K562 (cell line): Measurements from ENCODE around the gene VLDLR. TPM values are rescaled to one million over a fixed set of nuclear protein-coding genes. Genes with fewer than 3 reads are reported as not detected.

Experiments
- ATAC-seq: fragments of 200-7000 bp; cut with Tn5 transposase; 3 replicates; pipeline ENCODE4 v1.9.1; 2020; ENCODE audit warnings: moderate library complexity
- BruUV-seq: library from RNA; stranded (reverse); fragments of 400-500 nt; replicated peaks from 2 replicates; lab custom pipeline; 2021; lab: Mats Ljungman, UMichigan
- CTCF ChIA-PET: fragments of 300-600 bp; formaldehyde crosslinking; extraction: SDS; loops from one replicate; lab custom pipeline; 2021; ENCODE audit warnings: low intra/inter-chr PET ratio; lab: Yijun Ruan, JAX
- POLR2A ChIA-PET: fragments of 300-600, 350-650 bp; sonication (Branson Sonifier 250); formaldehyde crosslinking; extraction: SDS; loops from one replicate; lab custom pipeline; 2021; ENCODE audit warnings: antibody characterized with exemption, inconsistent platforms; lab: Yijun Ruan, JAX
- DNase-seq, 4 experiments: peaks; one replicate each; pipeline versions ENCODE4 v3.0.0 to v3.0.0-alpha.2; 2011 to 2018; ENCODE audit warnings: low spot score in 3 of 4, mixed read lengths in 3 of 4; ENCODE audit errors: extremely low read depth in 1 of 4
- FAIRE-seq: peaks from 2 replicates; lab custom pipeline; 2011; peaks lifted over from hg19 to GRCh38; lab: Jason Lieb, UNC
- H2AFZ ChIP-seq: 2 replicates; pipeline ENCODE4 v1.6.0; 2011; ENCODE audit warnings: low read depth, low read length, control low read depth, inconsistent platforms
- H3K27ac ChIP-seq: fragments of 200-600 bp; 3 replicates; pipeline ENCODE4 v1.8.0; 2011; ENCODE audit warnings: low read depth, mild to moderate bottlenecking, control low read depth, inconsistent platforms, low read length, moderate library complexity, mixed read lengths; ENCODE audit errors: extremely low read depth
- H3K27me3 ChIP-seq, 2 experiments: fragments of 300-600 bp in 1 of 2; 2 replicates in 1 of 2; 3 replicates in 1 of 2; pipeline versions ENCODE4 v1.6.0 to v1.8.0; 2011; ENCODE audit warnings: inconsistent platforms in 2 of 2, low read length in 2 of 2, mild to moderate bottlenecking in 1 of 2, mixed read lengths in 1 of 2, moderate library complexity in 1 of 2; ENCODE audit not compliant: control insufficient read depth in 2 of 2, insufficient read depth in 2 of 2
- H3K36me3 ChIP-seq: fragments of 300-600 bp; 3 replicates; pipeline ENCODE4 v1.8.0; 2011; ENCODE audit warnings: mild to moderate bottlenecking, low read length, inconsistent platforms; ENCODE audit not compliant: control insufficient read depth, insufficient read depth
- H3K4me1 ChIP-seq, 2 experiments: fragments of 200-600 bp in 1 of 2; replicated peaks in 1 of 2; 2 replicates in 1 of 2; 3 replicates in 1 of 2; pipeline versions ENCODE4 v1.5.1 to v1.8.0; 2011; ENCODE audit warnings: inconsistent platforms in 2 of 2, low read length in 2 of 2, mild to moderate bottlenecking in 1 of 2, mixed read lengths in 1 of 2, moderate library complexity in 1 of 2; ENCODE audit not compliant: control insufficient read depth in 2 of 2, insufficient read depth in 2 of 2
- H3K4me2 ChIP-seq: 2 replicates; pipeline ENCODE4 v1.6.1; 2011; ENCODE audit warnings: low read length, control low read depth, inconsistent platforms, mixed read lengths; ENCODE audit not compliant: insufficient read depth
- H3K4me3 ChIP-seq: fragments of 200-600 bp; sonication (generic), shearing (Covaris generic); 2 replicates; pipeline ENCODE4 v1.5.1; 2016; ENCODE audit warnings: control low read depth, inconsistent platforms
- H3K79me2 ChIP-seq: fragments of 200-600 bp; 3 replicates; pipeline ENCODE4 v1.8.0; 2011; ENCODE audit warnings: low read length, inconsistent platforms; ENCODE audit not compliant: control insufficient read depth, insufficient read depth
- H3K9ac ChIP-seq, 2 experiments: 2 replicates each; pipeline versions ENCODE4 v1.6.0 to v1.6.1; 2011; ENCODE audit warnings: low read depth in 2 of 2, low read length in 2 of 2, control low read depth in 1 of 2, inconsistent platforms in 1 of 2, mild to moderate bottlenecking in 1 of 2, mixed read lengths in 1 of 2; ENCODE audit not compliant: insufficient read depth in 1 of 2
- H3K9me1 ChIP-seq: one replicate; pipeline ENCODE4 v1.6.0; 2011; ENCODE audit warnings: inconsistent platforms, mild to moderate bottlenecking, low read length, moderate library complexity; ENCODE audit not compliant: control insufficient read depth, insufficient read depth
- H3K9me3 ChIP-seq: replicated peaks from 2 replicates; pipeline ENCODE4 v1.5.1; 2011; ENCODE audit warnings: low read depth, low read length, inconsistent platforms; ENCODE audit not compliant: control insufficient read depth, insufficient read depth
- H4K20me1 ChIP-seq: replicated peaks from 2 replicates; pipeline ENCODE4 v1.6.1; 2011; ENCODE audit warnings: low read length, inconsistent platforms, mixed read lengths; ENCODE audit not compliant: control insufficient read depth, insufficient read depth
- C11orf30 ChIP-seq: fragments of 450-650 bp; IDR thresholded peaks from 2 replicates; pipeline ENCODE4 v1.6.1; 2016; ENCODE audit warnings: low read depth, mild to moderate bottlenecking
- DACH1 ChIP-seq: fragments of 450-650 bp; IDR thresholded peaks from 2 replicates; pipeline ENCODE4 v1.6.1; 2018; ENCODE audit not compliant: partially characterized antibody
- HDAC6 ChIP-seq: IDR thresholded peaks from 2 replicates; pipeline ENCODE4 v1.6.1; 2012; ENCODE audit warnings: low read depth, mild to moderate bottlenecking, control low read depth, inconsistent platforms, low read length, moderate library complexity
- MYC ChIP-seq, 2 experiments: fragments of 250-450 bp in 1 of 2; sonication (Bioruptor Pico) in 1 of 2; IDR thresholded peaks; 2 replicates each; pipeline versions ENCODE4 v1.5.1 to v1.6.1; 2012 to 2021; ENCODE audit warnings: low read depth in 2 of 2, borderline replicate concordance in 1 of 2, improper control_type of control experiment in 1 of 2, low read length in 1 of 2, mild to moderate bottlenecking in 1 of 2, moderate library complexity in 1 of 2
- NCOA2 ChIP-seq, 2 experiments: fragments of 450-650 bp; IDR thresholded peaks; 2 replicates each; pipeline ENCODE4 v1.6.1; 2018; ENCODE audit warnings: mild to moderate bottlenecking in 2 of 2, moderate library complexity in 1 of 2; ENCODE audit not compliant: partially characterized antibody in 2 of 2
- POLR2H ChIP-seq: IDR thresholded peaks from 2 replicates; pipeline ENCODE4 v1.6.1; 2016; ENCODE audit warnings: missing genetic modification characterization, low read depth, mild to moderate bottlenecking, control low read depth, missing compliant biosample characterization, moderate library complexity
- ZNF253 ChIP-seq: fragments of 250-450 bp; sonication (Bioruptor Pico); conservative IDR thresholded peaks from 2 replicates; pipeline ENCODE4 v1.6.1; 2021; ENCODE audit warnings: mild to moderate bottlenecking
- WGBS: fragments of 100-300 bp; shearing (Covaris generic); methylation state at CpG from one replicate; pipeline ENCODE4 v1.1.6; 2016; ENCODE audit warnings: low coverage, mixed read lengths; ENCODE audit not compliant: insufficient coverage; ENCODE audit errors: missing lambda C conversion rate; 5-methylcytosine and 5-hydroxymethylcytosine counted together
- in situ Hi-C: fragments of 300-500 bp; cut with MboI; formaldehyde crosslinking; loops from 4 replicates; pipeline ENCODE4 v1.15.0; 2018; ENCODE audit warnings: inconsistent platforms, mixed read lengths
- intact Hi-C: fragments of 100-400 bp; cut with micrococcal nuclease; formaldehyde crosslinking; loops from 2 replicates; pipeline ENCODE4 v1.14.2; 2022
- polyA plus RNA-seq, 8 experiments: library from polyadenylated mRNA; depleted of rRNA in 4 of 8; stranded (reverse) in 5 of 8; unstranded in 3 of 8; fragments of >200 nt; fragmentation: Nextera tagmentation in 2 of 8; fragmentation: Illumina TruSeq in 1 of 8; extraction: Ambion mirVana in 2 of 8; extraction: Trizol in 1 of 8; gene quantifications; 2 replicates each; pipeline versions ENCODE4 v1.2.1 to v1.2.3, GENCODE V29; 2011 to 2014; ENCODE audit warnings: inconsistent platforms in 1 of 8, missing spikeins in 1 of 8
- total RNA-seq, 7 experiments: library from RNA; depleted of rRNA in 6 of 7; stranded (reverse); fragments of >200 nt in 6 of 7; fragmentation: Illumina TruSeq in 2 of 7; extraction: Trizol in 2 of 7; gene quantifications; 2 replicates each; pipeline versions ENCODE4 v1.2.1 to v1.2.3, GENCODE V29; 2011 to 2021; ENCODE audit warnings: low replicate concordance in 1 of 7
- TF ChIP-seq, protein P1 (sequence below), 2 experiments: fragments of 150-350 bp in 1 of 2; IDR thresholded peaks; 2 replicates each; pipeline ENCODE4 v1.6.1; 2012 to 2016; ENCODE audit warnings: low read depth in 2 of 2, low read length in 2 of 2, mild to moderate bottlenecking in 1 of 2, moderate library complexity in 1 of 2

Gene VLDLR
- total and polyA plus RNA-seq, 9 of the 15 experiments (the other 6 are each of a cell fraction or from before 2014, with no cell fraction given) = 0.03 to 0.58 (median 0.08) TPM

- ChIA-PET CTCF (no interaction called here), POLR2A (no interaction called here)
- ATAC-seq (no peak), FAIRE-seq (no peak), DNase-seq (no peak)
- H3K9ac ChIP-seq = no peak overlapping the region
- H3K27ac ChIP-seq = no peak overlapping the region
- no peak overlapping the region for H3K4me2 ChIP-seq
- TF ChIP-seq, protein P1, sequence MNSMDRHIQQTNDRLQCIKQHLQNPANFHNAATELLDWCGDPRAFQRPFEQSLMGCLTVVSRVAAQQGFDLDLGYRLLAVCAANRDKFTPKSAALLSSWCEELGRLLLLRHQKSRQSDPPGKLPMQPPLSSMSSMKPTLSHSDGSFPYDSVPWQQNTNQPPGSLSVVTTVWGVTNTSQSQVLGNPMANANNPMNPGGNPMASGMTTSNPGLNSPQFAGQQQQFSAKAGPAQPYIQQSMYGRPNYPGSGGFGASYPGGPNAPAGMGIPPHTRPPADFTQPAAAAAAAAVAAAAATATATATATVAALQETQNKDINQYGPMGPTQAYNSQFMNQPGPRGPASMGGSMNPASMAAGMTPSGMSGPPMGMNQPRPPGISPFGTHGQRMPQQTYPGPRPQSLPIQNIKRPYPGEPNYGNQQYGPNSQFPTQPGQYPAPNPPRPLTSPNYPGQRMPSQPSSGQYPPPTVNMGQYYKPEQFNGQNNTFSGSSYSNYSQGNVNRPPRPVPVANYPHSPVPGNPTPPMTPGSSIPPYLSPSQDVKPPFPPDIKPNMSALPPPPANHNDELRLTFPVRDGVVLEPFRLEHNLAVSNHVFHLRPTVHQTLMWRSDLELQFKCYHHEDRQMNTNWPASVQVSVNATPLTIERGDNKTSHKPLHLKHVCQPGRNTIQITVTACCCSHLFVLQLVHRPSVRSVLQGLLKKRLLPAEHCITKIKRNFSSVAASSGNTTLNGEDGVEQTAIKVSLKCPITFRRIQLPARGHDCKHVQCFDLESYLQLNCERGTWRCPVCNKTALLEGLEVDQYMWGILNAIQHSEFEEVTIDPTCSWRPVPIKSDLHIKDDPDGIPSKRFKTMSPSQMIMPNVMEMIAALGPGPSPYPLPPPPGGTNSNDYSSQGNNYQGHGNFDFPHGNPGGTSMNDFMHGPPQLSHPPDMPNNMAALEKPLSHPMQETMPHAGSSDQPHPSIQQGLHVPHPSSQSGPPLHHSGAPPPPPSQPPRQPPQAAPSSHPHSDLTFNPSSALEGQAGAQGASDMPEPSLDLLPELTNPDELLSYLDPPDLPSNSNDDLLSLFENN (IDR thresholded peaks at IDR 0.05; ENCODE audit: low read depth in 2 of 2, low read length in 2 of 2) = no peak
- TF ChIP-seq ZNF253 (no peak), POLR2H (tag) (no peak), C11orf30 (no peak), MYC (IDR thresholded peaks at IDR 0.05; ENCODE audit: low read depth, low read length) (no peak), MYC (CRISPR knock-in tag; IDR thresholded peaks at IDR 0.05; ENCODE audit: borderline replicate concordance, low read depth) (no peak), HDAC6 (no peak), DACH1 (no peak), NCOA2 (IDR thresholded peaks at IDR 0.05; ENCODE audit: partially characterized antibody in 2 of 2) (no peak)
- H3K4me3 ChIP-seq = no peak overlapping the region
- intact Hi-C loops (no loop called here), in situ Hi-C loops (no loop called here)
- no peaks in the 10 kb centered on the region for H4K20me1 ChIP-seq
- H3K36me3 ChIP-seq = no peaks in the 10 kb centered on the region
- no peaks in the 10 kb centered on the region for H3K9me1 ChIP-seq
- no peaks in the 10 kb centered on the region for H3K79me2 ChIP-seq
- no peaks in the 10 kb centered on the region for H3K4me1 ChIP-seq
- no TSS peak for BruUV-seq
- no peaks in the 10 kb centered on the region for H3K27me3 ChIP-seq
- H2AFZ ChIP-seq = no peak overlapping the region
- WGBS = no CpG with 5 or more reads among the region's 4 CpGs
- no peaks in the 10 kb centered on the region for H3K9me3 ChIP-seq
These were observed 45.0 kb downstream of the VLDLR start for GRCh38 chr9:2666569-2666968.
